ENCODE results near the gene CERCAM.

DNA sequence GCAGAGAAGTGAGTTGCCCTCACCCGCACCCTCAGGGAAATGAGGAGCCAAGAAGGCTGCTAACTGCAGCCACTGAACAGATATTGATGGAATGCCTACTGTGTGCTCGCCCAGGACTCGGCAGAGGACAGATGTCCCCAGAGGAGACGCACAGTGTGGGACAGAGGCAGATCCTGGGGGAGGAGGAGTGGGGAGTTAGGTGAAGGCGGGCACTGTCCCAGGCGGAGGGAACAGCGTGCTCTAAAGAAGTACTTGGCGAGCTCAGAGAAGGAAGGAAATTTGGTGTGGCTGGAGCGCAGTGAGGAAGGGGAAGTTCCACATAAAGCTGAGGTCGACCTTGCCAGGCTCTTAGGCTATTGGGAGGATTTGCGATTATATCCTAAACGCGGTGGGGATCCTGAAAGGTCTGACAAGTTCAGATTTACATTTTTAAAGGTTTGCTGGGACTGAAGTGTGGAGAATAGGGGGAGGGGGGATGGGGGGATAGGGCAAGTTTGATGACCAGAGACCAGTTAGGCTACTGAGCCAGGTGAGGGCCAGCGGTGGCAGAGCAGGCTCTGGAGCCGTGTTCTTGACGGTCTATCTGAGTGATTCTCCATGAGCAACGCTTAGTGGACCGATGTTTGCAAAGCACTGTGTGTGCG is 23.6 kb upstream of the CERCAM start:
- TF ChIP-seq, protein P1, sequence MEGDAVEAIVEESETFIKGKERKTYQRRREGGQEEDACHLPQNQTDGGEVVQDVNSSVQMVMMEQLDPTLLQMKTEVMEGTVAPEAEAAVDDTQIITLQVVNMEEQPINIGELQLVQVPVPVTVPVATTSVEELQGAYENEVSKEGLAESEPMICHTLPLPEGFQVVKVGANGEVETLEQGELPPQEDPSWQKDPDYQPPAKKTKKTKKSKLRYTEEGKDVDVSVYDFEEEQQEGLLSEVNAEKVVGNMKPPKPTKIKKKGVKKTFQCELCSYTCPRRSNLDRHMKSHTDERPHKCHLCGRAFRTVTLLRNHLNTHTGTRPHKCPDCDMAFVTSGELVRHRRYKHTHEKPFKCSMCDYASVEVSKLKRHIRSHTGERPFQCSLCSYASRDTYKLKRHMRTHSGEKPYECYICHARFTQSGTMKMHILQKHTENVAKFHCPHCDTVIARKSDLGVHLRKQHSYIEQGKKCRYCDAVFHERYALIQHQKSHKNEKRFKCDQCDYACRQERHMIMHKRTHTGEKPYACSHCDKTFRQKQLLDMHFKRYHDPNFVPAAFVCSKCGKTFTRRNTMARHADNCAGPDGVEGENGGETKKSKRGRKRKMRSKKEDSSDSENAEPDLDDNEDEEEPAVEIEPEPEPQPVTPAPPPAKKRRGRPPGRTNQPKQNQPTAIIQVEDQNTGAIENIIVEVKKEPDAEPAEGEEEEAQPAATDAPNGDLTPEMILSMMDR (IDR thresholded peaks at IDR 0.05): no peak
- no peak for TF ChIP-seq POLR2A (IDR thresholded peaks at IDR 0.05)
- no peak for TF ChIP-seq EP300 (IDR thresholded peaks at IDR 0.05)
- no peak for TF ChIP-seq POLR2AphosphoS5 (IDR thresholded peaks at IDR 0.05)
